GM19240 (cell line): Measurements from ENCODE around the gene LPAR3.

Experiments used
- DNase-seq: peaks from one replicate; pipeline ENCODE4 v3.0.0; 2011; ENCODE audit warnings: low spot score; ENCODE audit not compliant: insufficient read length

LPAR3 gene

DNA sequence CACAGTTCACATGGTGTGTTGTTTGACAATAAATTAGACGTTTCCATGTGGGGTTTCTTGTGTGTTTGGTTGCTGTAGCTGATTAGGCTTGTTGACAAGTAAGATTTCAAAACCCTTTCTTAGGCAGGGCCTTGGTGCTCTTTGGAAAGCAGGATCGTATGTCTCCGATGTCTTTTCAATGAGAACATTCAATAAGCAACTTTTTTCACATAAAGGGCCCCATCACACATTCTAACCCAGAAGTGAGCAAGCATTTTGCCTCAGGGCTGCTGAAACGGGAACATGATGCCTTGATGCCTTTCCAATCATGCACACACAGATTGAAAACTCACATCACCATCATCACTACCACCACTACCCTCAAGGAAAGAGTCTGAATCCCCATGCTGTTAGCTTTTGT is 33.1 kb downstream of the LPAR3 start:
- no peak for DNase-seq

- no peak for DNase-seq
Observed at GRCh38 chr1:84857906-84858305, 35.1 kb downstream of the LPAR3 start.

GRCh38 chr1:84856726-84857270 is 36.2 kb downstream of the LPAR3 start:
- no peak for DNase-seq

DNA sequence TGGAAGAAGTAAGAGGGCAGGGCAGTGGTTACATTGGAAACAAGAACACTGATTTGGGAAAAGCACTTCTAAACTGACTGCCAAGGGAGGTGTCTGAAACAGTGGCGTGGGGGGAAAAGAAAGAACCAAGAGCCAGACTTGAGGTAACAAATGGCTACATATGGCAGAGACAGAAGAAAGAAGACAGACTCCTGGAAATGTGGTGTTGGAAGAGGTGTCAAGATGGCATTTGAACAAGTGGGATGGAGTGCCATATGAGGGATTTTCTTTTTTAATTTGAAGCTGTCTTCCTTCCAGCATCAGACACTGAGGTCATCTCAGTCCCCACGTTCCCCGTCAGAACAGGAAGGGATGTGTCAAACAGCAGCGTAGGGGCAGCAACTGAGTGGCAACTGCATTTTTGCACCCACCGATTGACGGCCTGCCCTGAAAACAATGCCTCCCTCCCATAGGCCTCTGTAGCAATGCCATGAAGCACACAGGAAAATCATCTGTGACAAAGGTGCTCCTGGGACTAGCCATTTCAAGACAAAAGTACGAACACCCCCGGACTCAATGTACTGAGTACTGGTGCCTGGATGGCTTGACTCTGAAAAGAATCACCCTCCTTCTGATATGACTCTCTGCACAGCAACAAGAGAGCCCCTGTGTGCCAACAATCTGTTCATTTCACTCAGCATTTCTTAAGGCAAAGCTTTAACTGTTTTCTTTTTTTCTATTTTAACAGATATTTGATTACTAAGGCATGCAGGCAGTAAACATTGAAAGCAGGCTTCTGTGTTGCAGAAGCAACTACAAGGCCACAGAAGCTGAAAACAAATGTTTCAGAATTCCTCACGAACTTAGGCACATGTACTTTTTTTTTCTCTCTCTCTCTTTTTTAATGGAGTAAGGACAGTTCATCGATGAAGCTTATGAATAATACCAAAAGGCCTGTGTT is 37.0 kb downstream of the LPAR3 start:
- DNase-seq, result no peak

DNA sequence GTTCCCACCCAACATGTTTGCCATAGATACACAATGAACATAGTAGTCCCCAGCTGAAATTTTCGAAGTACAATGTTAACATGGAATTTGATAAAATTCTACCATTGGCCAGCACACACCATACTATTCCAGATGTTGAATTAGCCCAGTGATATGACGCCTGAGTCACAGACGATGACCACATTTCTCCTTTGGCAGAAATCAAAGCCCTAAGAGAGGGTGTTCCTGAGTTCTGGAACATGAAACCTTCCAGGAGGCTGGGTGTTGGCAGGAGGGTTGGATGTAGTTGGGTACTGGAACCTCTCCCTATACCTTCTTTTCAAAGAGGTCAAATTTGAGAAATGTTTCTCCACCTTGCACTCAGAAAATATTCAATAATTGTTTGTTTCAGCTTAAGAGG is 37.8 kb downstream of the LPAR3 start:
- DNase-seq, result no peak

- peak; percentile 35 for DNase-seq
Observed at GRCh38 chr1:84853741-84854721, 39.0 kb downstream of the LPAR3 start.

GRCh38 chr1:84851839-84852238 is 41.2 kb downstream of the LPAR3 start:
- DNase-seq, result no peak

DNA sequence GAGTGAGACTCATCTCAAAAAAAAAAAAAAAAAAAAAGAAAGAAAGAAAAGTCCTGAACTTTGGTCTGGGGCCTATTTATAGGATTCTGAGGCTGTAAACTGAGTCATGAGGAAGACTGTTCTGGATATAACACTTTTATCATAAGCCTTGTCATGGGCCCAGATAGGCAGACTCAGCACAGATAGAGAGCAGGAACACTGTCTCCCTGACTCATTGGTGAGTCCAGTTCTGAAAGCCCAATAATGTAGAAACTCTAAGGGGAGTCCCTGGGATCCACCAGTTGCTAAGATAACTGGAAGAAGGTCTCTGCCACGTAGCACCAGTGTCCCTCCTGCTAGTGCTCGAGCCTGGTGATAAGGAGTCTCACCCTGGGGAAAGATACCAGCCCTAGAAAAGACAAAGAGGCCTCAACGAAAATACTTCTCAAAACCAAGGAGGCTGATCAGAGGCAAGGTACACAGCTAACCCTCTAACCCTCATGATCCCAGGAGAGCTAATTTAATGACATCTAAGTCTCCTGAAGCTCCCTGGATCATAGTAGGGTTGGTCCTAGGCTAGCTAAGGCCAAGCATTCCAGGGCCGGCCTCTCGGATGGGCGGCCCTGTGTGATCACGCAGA is 43.5 kb downstream of the LPAR3 start:
- no peak for DNase-seq

- no peak for DNase-seq
Observed at GRCh38 chr1:84847253-84848250, 45.5 kb downstream of the LPAR3 start.

GRCh38 chr1:84846387-84846786 is 46.6 kb downstream of the LPAR3 start:
- no peak for DNase-seq

GRCh38 chr1:84845357-84845756 is 47.6 kb downstream of the LPAR3 start:
- DNase-seq, result no peak

DNA sequence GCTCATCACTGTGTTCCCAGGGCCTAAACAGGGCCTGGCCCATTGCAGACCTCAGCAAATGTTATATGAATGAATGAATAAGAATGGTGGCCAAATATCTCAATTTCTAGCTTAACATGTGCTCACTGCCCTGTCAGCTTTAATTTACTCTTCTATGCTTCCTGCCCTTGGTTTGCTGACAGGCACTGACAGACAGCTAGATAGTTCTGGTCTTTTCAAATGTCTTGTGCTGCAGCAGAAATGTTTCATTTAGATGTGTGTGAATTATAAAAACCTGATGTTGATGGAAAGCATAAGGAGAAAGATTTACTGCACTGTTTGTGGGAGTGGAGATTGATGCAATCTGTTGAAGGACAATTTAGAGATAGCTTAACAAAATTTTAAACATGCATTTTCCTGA is 48.9 kb downstream of the LPAR3 start:
- no peak for DNase-seq

GRCh38 chr1:84842748-84843231 is 50.2 kb downstream of the LPAR3 start:
- no peak for DNase-seq

DNA sequence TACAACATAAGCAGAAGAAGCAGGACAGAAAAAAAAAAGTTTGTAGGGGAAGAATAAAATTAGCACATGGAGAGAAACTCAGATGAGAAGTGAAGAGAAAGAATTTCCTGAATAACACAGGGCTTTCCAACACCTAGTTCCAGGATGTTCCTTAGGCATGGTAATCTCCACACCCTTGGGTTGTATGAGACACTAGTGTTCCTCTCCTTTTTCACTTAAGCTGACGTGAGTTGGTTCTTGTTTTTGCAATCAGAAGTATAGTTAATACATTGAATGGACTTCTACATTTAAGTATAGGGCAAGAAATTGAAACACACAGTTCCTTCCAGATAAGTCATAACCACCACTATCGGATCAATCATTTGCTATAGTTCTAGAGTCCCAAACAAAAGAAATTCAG is 51.0 kb downstream of the LPAR3 start:
- no peak for DNase-seq

DNA sequence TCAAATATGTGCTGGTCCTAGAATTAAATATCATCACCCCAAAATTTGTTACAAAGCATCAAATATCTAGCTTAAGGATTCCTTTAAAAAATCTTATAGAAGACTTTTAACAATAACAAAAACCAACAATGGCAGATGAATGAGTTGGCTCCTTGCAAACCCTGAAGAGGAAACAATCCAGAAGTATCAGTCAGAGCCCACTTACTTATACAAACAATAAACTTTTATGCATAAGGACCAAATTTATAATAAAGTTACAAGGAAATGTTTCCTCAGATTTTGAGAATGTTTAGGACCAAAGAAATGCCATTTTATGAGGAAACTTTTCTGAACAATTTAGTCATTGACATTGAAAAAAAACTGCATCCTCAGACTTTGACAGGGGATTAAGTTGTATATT is 52.7 kb downstream of the LPAR3 start:
- no peak for DNase-seq

DNA sequence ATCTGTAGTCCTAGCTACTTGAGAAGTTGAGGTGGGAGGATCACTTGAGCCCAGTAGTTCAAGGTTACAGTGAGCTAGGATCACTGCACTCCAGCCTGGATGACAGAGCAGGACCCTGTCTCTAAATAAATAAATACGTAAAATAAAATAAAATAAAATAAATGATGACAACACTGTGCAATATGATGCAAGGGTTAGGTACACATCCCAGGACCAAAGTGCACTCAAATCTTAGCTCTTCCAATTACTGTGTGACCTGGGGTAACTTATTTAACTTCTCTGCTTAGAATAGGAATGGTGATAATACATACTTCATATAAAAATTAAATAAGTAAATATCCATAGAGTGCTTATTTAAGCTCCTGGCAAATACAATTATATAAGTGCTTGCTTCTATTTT is 53.5 kb downstream of the LPAR3 start:
- DNase-seq, result no peak

- no peak for DNase-seq
Observed at GRCh38 chr1:84836145-84836544, 56.9 kb downstream of the LPAR3 start.

GRCh38 chr1:84835169-84835568 is 57.8 kb downstream of the LPAR3 start:
- DNase-seq, result no peak

- no peak for DNase-seq
Observed at GRCh38 chr1:84834419-84835064, 58.5 kb downstream of the LPAR3 start.
